Measurements from ENCODE around the gene SNX9. TPM values are rescaled to one million over a fixed set of nuclear protein-coding genes. Genes with fewer than 3 reads are reported as not detected.

SNX9 gene
- total and polyA plus RNA-seq, 2 donors (not counting 1 experiment from before 2014, with no cell fraction given): 10.0 to 50.7 TPM

- intact Hi-C loops (cut with micrococcal nuclease): loop anchor here (10.0 kb wide), 1 partner anchor 215 kb away; no protein-coding TSS in a partner anchor
- CTCF ChIA-PET: interaction anchor here (1.2 to 11.5 kb wide), 2 partner anchors 10 to 120 kb away, joined by 3 to 340 read pairs; no protein-coding TSS in a partner anchor
- POLR2A ChIA-PET: no interaction called here
- H3K36me3 ChIP-seq (replicated peaks in 1 of 2; ENCODE audit: control extremely low read depth in 1 of 2, control insufficient read depth in 1 of 2, extremely low read depth in 1 of 2, insufficient read depth in 2 of 2, low read length in 1 of 2): peaks cover 5 to 28% of the 10 kb centered on the region in 2 experiments
- WGBS (ENCODE audit: insufficient coverage): 100% methylated on average over 2 of the region's 2 CpGs
- Mint-ChIP-seq H3K4me1 (peaks cover 44% of the 10 kb centered on the region), H3K9me3 (ENCODE audit: insufficient read depth) (no peaks in the 10 kb centered on the region), H3K4me3 (no peak overlapping the region), H3K27me3 (no peaks in the 10 kb centered on the region), H3K27ac (no peak overlapping the region)
- peaks cover 18 to 22% of the 10 kb centered on the region in 2 donors for H3K4me1 ChIP-seq (ENCODE audit: control insufficient read depth in 2 of 2, insufficient read depth in 2 of 2, low read length in 2 of 2)
- TF ChIP-seq CTCF (IDR thresholded peaks at IDR 0.05): no peak
- H3K27ac ChIP-seq (ENCODE audit: low read length in 2 of 2): no peak overlapping the region
- ATAC-seq (ENCODE audit: low read depth) (no peak), DNase-seq (no peak)
- no peak overlapping the region for H3K4me3 ChIP-seq (ENCODE audit: control extremely low read depth in 1 of 5, extremely low read depth in 1 of 5, insufficient read depth in 1 of 5, low read depth in 2 of 5, low read length in 4 of 5)
- no peak overlapping the region for H3K4me2 ChIP-seq (replicated peaks; ENCODE audit: low read depth, low read length, poor library complexity, severe bottlenecking)
- no peak overlapping the region for H3K9ac ChIP-seq (ENCODE audit: low read length)
- H3K79me2 ChIP-seq (ENCODE audit: control insufficient read depth, insufficient read depth, low read length): peaks cover 48% of the 10 kb centered on the region
- H2AFZ ChIP-seq (ENCODE audit: insufficient read depth, low read depth, low read length, poor library complexity, severe bottlenecking): no peak overlapping the region
- no peaks in the 10 kb centered on the region for H4K20me1 ChIP-seq (ENCODE audit: control insufficient read depth, insufficient read depth, low read length, poor library complexity, severe bottlenecking)
- H3K9me3 ChIP-seq (ENCODE audit: control extremely low read depth in 1 of 3, control insufficient read depth in 2 of 3, insufficient read depth in 1 of 3, low read length in 2 of 3): no peaks in the 10 kb centered on the region
- H3K27me3 ChIP-seq (replicated peaks in 1 of 4; ENCODE audit: control extremely low read depth in 1 of 4, control insufficient read depth in 3 of 4, insufficient read depth in 4 of 4, low read length in 3 of 4): no peaks in the 10 kb centered on the region
Measured at GRCh38 chr6:157879873-157880254, 56.8 kb downstream of the SNX9 start.

- Mint-ChIP-seq H3K4me1 (peaks cover 50% of the 10 kb centered on the region), H3K9me3 (ENCODE audit: insufficient read depth) (no peaks in the 10 kb centered on the region), H3K4me3 (no peak overlapping the region), H3K27ac (no peak overlapping the region), H3K27me3 (no peaks in the 10 kb centered on the region)
- no peak overlapping the region for H3K4me3 ChIP-seq (ENCODE audit: control extremely low read depth in 1 of 5, extremely low read depth in 1 of 5, insufficient read depth in 1 of 5, low read depth in 2 of 5, low read length in 4 of 5)
- no peaks in the 10 kb centered on the region for H4K20me1 ChIP-seq (ENCODE audit: control insufficient read depth, insufficient read depth, low read length, poor library complexity, severe bottlenecking)
- no peak for ATAC-seq (ENCODE audit: low read depth)
- H3K27ac ChIP-seq (ENCODE audit: low read length in 2 of 2): no peak overlapping the region
- H3K79me2 ChIP-seq (ENCODE audit: control insufficient read depth, insufficient read depth, low read length): peaks cover 44% of the 10 kb centered on the region
- no peak overlapping the region for H2AFZ ChIP-seq (ENCODE audit: insufficient read depth, low read depth, low read length, poor library complexity, severe bottlenecking)
- TF ChIP-seq CTCF (IDR thresholded peaks at IDR 0.05) (no peak), EZH2 (IDR thresholded peaks at IDR 0.05; ENCODE audit: borderline replicate concordance, insufficient read depth, low read depth, low read length, poor library complexity, severe bottlenecking) (no peak)
- H3K36me3 ChIP-seq (replicated peaks in 1 of 2; ENCODE audit: control extremely low read depth in 1 of 2, control insufficient read depth in 1 of 2, extremely low read depth in 1 of 2, insufficient read depth in 2 of 2, low read length in 1 of 2): peaks cover 3 to 25% of the 10 kb centered on the region in 2 experiments
- H3K4me1 ChIP-seq (ENCODE audit: control insufficient read depth in 2 of 2, insufficient read depth in 2 of 2, low read length in 2 of 2): peaks cover 22 to 29% of the 10 kb centered on the region in 2 donors
- no peak for DNase-seq
- ChIA-PET CTCF (interaction anchor here (1.2 to 11.5 kb wide), 3 partner anchors 8 to 120 kb away, joined by 3 to 340 read pairs (median 7); no protein-coding TSS in a partner anchor), POLR2A (no interaction called here)
- WGBS (ENCODE audit: insufficient coverage): no CpG with 5 or more reads among the region's 3 CpGs
- H3K27me3 ChIP-seq (replicated peaks in 1 of 4; ENCODE audit: control extremely low read depth in 1 of 4, control insufficient read depth in 3 of 4, insufficient read depth in 4 of 4, low read length in 3 of 4): no peaks in the 10 kb centered on the region
- H3K9ac ChIP-seq (ENCODE audit: low read length): no peak overlapping the region
- H3K9me3 ChIP-seq (ENCODE audit: control extremely low read depth in 1 of 3, control insufficient read depth in 2 of 3, insufficient read depth in 1 of 3, low read length in 2 of 3): no peaks in the 10 kb centered on the region
- H3K4me2 ChIP-seq (replicated peaks; ENCODE audit: low read depth, low read length, poor library complexity, severe bottlenecking): no peak overlapping the region
- intact Hi-C loops (cut with micrococcal nuclease): no loop called here
Measured at GRCh38 chr6:157880534-157880933, 57.5 kb downstream of the SNX9 start.

Measured in B cell (primary cell).